IPS-18c (cell line): Measurements from ENCODE around the gene CHRM3.

Source experiments
- H3K4me3 ChIP-seq: 2 replicates; pipeline ENCODE4 v1.7.0; 2013; ENCODE audit warnings: low read depth, mild to moderate bottlenecking, low read length, moderate library complexity; ENCODE audit not compliant: insufficient read depth
- H3K9me3 ChIP-seq: one replicate; pipeline ENCODE4 v1.6.1; 2013; ENCODE audit warnings: mild to moderate bottlenecking, low read length, moderate library complexity; ENCODE audit not compliant: control insufficient read depth, insufficient read depth

CHRM3 gene

DNA sequence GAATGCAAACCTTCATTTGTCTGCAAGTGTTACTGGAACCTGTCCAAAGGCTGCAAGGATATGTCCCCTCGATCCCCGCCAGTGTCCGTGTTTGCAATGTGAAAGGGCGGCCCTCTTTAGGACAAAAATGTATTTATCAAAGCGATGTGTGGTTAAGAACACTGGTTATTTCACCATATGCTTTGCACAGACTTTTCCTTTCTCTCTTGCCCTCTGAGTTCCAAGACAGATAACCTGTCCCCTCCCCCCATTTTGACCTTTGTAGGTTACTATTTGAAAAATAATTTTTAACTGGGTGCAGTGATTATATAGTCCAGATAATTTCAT lies 1.8 kb downstream of the CHRM3 start:
- Histone ChIP-seq H3K9me3 (no peaks in the 10 kb centered on the region), H3K4me3 (peak overlapping the region; percentile 73; the same call in 1 of the 2 replicates)

DNA sequence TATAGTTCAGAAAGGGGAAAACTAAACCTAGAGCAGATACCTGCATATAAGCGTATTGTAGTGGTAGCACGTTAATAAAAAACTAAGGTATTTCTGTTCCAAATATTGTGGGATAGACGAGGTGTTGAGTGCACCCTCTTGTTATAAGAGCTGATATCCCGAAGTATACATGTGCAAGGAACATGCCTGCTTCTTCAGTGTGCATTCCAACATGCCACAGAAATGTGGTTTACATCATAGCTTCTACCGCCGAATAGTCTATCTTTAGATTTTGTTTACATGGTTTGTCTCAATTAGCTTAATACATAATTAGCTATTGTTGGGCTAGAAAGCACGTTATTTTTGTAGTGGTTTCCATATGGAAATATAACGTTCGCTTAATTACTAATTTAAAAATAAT lies 2.2 kb downstream of the CHRM3 start:
- H3K4me3 ChIP-seq = no peak overlapping the region
- H3K9me3 ChIP-seq = no peaks in the 10 kb centered on the region

DNA sequence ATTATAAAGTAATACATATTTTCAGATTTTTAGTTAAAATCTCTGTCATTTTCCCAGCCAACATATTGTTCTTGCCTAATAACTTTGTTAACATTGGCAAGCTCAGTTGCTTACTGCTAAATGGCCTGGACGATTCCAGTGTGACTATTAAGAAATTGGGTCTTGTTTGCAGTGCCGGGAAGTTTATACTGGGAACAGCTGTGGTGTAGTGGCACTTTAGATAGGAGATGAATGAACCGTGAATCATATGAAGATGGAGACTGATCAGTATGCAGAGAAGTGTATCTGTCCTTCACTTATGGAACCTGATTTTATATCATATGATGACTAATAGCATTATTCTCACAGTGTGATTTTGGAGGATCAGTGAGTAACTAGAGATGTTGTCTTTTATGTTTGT lies 3.3 kb downstream of the CHRM3 start:
- no peaks in the 10 kb centered on the region for H3K9me3 ChIP-seq
- no peak overlapping the region for H3K4me3 ChIP-seq

DNA sequence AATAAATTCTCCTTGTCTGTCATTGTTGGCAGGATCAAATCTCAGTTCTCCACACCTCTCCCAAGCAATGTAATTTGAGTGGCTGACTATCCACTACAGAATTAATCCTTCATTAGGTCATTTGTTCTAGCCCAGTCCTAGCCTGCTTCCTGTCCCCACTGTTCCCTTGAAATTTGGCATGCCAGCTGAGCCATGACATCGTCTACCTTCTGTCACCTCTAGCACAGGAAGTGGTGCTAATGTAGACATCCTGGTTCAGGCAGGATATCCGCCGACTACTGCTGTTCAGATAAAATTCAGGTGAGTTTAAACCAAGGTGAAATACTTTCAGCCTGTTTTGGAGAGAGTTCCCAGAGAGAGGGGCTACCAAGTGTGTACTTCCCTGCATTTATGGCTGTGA lies 5.9 kb downstream of the CHRM3 start:
- no peaks in the 10 kb centered on the region for H3K9me3 ChIP-seq
- no peak overlapping the region for H3K4me3 ChIP-seq

DNA sequence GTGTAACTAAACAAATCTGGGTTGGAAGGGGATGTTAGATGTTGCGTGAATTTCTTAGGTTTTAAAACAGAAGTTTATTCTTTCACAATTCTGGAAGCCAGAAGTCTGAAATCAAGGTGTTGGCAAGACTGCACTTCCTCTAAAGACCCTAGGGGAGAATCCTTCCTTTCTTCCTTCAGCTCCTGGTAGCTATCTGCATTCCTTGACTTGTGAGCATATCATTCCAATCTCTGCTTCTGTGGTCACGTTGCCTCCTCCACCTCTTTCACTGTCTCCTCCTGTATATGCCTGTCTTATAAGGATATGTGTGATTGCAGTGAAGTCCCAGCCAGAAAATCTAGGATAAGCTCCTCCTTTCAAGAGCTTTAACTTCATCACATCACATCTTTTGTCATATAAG lies 7.7 kb downstream of the CHRM3 start:
- H3K4me3 ChIP-seq = no peak overlapping the region
- no peaks in the 10 kb centered on the region for H3K9me3 ChIP-seq

DNA sequence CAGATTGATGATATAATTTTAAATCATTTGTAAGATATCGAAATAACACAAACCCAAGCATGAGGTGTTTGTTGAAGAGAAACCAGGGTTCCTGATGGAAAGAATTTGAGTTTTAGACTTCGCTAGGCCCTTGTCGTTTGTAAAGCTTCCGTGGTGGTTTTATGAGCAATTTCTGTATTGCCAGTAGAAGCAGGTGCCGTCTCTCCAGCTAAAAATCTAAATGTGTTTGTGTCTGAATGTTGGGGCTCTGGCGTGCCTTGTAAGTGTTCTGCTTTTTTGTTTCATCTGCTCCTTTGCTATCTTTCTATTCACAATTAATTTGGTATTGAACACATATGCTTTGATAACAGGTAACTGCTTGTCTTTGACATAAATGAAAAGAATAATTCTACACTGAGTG lies 27.5 kb downstream of the CHRM3 start:
- Histone ChIP-seq H3K4me3 (no peak overlapping the region), H3K9me3 (no peaks in the 10 kb centered on the region)

DNA sequence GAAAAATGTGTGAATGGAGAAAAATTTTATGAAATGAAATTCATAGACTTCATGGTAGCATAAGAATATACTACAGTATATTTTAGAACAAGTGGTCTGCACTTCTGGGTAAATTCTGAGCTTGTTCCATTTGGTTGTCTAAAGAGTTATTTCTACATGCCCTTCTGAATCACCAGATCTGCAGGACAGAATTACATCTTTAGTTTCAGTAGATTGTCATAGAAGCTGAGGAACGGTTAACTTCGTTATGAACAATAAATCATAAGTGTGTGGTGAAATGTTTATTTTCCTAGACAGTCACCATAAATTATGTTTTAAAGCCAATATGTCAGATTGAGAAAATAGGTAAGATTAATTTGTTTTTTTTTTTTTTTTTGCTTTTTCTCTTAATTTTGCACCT lies 30.9 kb downstream of the CHRM3 start:
- Histone ChIP-seq H3K4me3 (no peak overlapping the region), H3K9me3 (no peaks in the 10 kb centered on the region)

DNA sequence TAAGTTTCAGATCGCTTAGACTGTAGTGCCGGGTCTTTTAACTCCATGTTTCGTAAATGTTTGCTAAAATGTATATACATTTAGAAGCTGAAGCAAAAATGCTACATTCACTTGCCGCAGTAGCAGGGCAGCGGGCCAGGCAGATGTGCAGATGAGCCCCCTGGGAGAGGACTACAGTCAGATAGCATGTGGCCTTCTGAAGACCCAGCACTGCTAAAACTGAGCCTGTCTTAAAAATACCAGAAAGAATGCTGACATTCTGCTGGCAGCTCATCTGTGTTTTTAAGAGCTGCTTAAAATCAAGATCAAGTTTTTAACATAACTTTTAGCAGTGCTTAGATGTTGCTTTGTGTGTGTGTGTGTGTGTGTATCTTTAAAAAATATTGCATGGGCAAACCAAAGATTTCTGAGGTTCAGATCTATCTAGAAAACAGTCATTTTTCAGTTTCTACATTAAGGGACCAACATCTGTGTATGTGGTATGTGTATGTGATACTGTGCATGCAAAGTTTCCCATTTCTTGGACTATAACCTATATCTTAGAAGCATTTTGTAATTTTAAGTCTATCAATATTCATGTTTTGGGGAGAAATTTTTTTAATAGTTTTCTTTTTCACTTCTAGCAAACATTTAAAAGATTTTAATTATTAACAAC lies 31.7 kb downstream of the CHRM3 start:
- no peaks in the 10 kb centered on the region for H3K9me3 ChIP-seq
- H3K4me3 ChIP-seq = no peak overlapping the region

DNA sequence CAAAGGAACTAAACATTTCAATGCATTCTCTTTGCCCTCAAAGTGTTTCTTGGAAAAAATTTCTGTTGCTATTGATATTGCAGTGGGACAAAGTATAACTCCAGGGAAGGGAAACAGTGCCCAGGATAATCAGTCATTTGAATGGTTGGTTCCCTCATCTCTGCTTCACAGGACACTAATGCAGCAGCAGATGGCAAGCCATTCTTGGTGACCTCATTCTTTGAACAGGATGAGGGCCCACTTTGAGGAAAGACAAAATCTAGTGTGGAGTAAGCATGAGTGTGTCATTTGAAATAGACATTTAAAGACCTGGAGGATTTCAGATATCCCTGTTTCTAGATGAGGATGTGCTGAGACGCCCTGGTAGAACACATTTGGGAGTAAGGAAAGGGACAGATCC lies 32.3 kb downstream of the CHRM3 start:
- H3K4me3 ChIP-seq = no peak overlapping the region
- H3K9me3 ChIP-seq = no peaks in the 10 kb centered on the region

DNA sequence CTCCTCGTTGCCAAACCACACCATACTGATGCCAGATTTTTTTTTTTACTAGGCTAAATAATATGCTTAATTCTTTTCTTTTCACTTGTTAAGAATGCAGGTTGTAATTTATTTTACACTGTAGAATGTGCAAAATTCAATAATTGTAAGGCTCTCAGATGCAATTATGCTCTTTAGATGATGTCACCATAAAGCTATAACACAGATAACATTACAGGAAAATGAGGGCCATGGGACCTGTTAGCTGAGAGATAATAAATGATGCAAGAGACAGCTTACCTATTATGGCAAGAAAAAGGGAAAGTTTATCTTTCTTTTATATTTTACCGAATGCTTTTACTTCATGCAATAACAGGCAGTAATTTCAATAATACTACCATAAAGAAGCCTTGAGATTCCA lies 35.4 kb downstream of the CHRM3 start:
- Histone ChIP-seq H3K9me3 (peaks cover 1% of the 10 kb centered on the region), H3K4me3 (no peak overlapping the region)

DNA sequence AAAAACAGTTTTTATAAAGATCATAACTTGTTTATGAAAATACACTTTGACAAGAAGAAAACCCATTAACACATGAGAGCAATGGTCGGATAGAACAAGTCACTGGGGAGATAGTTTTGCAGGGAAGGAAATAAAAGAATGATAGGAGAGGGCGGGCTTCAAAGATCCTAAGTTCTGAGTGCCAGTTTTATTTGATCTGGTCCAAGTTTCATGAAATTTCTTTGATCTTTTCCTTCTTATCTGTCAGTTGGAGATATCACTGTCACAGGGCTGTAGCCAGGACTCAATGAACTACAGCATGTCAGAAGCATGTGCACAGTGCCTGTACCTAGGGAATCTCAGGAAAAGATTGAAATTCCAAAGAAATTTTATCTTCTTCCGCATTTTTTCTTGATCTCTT lies 36.5 kb downstream of the CHRM3 start:
- no peak overlapping the region for H3K4me3 ChIP-seq
- peaks cover 2% of the 10 kb centered on the region for H3K9me3 ChIP-seq

DNA sequence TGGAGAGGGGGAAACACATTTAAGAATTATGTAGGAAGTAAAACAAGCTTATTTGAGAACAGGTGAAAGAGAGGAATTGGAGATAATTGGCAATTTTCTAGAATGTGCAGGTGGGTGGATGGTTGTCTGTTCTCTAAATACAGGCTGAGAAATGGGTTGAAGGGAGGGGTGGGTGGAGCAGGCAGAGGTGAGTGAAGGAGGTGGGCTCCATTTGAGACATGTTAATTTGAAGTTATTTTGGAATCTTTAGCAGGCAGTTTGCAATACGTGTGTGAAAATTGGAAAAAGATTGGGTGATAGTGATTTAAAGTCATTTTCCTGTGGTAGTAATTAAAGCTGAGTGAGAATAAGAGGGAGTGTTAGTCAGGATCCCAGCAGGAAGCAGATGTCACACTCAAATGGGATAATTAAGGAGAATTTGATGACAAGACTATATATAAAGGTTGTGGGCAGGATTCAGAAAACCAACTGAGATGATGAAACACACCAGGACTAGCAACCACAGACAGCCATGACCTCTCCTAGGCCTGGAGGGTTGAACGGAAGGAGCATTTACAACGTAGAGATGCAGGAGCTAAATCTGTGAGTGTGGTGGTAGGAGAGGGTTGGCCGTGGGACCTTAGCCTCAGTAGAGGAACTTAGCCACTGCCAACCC lies 40.6 kb downstream of the CHRM3 start:
- H3K9me3 ChIP-seq = peaks cover 2% of the 10 kb centered on the region
- no peak overlapping the region for H3K4me3 ChIP-seq

DNA sequence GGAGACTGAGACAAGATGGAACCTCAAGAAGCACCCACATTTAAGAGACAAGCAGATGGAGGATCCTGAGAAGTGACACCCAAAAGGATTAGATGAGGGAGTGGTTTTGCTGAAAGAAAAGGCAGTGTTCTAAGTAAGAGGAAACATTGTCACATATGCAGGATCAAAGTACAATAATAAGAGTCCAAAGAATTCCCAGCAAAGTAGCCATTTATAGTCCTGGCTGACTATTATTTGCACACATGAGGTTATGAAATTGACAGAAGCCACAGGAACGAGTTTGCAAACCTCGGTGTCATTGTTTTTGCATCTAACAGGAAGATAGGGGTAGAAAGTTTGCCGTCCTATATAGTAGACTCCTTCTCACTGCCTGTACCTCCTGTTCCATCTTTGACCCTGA lies 41.3 kb downstream of the CHRM3 start:
- Histone ChIP-seq H3K4me3 (no peak overlapping the region), H3K9me3 (peaks cover 2% of the 10 kb centered on the region)

DNA sequence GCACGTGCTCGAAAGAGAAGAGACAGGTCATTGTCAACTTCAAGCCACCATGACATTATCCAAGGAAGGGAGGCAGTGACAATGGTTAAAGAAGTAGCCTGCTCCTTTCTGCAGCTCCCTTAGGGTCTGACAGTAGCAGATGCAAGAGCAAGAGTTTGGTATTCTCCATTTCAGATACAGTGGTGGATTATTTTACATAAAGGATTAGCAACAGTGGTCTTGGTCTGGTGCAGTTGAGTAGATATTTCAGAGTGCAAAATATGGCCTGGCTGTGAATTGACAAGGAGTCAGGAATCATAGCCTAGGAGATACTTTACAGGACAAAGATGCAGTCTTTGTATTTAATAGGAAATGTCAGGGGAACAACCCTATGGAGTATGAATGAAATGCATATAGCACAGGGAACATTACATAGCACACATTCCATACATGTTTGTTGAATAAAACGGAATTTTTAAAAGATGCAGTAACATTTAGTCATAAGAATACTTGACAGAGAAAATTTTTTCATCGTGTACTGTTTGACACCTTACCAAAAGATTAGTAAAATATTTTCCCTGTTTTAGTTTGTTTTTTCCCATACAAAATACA lies 41.8 kb downstream of the CHRM3 start:
- Histone ChIP-seq H3K9me3 (peaks cover 2% of the 10 kb centered on the region), H3K4me3 (no peak overlapping the region)

DNA sequence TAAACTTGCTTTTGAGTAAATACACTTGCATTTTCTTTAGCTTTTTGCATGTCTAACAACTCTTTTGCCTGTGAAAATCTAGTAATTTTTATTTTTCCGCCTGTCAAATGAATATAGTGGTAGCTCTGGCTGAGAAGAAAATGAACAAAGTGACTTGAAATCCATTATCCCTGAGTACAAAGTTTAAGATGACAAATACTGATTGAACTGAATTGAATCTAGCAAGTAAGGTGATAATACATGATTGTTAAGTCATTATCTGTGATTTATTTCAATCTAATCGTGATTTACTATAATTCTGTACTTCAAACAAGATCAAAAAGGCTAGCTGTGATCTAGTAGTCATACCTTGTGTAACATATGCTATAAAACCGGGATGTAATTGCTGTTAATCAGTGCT lies 42.8 kb downstream of the CHRM3 start:
- Histone ChIP-seq H3K9me3 (peaks cover 2% of the 10 kb centered on the region), H3K4me3 (no peak overlapping the region)

DNA sequence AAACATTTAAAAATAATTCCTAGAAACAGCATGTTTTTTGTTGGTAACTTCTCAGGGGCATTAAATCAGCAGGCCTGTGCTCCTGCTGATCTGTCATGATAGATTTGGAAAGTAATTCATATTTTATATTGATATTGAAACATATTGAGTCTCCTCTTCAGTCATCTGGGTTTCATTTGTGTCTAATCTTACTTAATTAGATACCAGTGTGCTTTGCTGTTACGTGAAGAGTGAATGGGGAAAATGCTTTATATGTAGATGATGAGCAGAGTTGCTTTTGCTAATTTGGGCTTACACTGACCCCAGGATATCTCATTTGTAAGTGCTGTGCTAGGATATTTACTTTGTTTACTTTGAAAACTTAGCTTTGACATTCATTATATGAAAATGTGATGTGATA lies 45.9 kb downstream of the CHRM3 start:
- H3K4me3 ChIP-seq = no peak overlapping the region
- H3K9me3 ChIP-seq = no peaks in the 10 kb centered on the region

DNA sequence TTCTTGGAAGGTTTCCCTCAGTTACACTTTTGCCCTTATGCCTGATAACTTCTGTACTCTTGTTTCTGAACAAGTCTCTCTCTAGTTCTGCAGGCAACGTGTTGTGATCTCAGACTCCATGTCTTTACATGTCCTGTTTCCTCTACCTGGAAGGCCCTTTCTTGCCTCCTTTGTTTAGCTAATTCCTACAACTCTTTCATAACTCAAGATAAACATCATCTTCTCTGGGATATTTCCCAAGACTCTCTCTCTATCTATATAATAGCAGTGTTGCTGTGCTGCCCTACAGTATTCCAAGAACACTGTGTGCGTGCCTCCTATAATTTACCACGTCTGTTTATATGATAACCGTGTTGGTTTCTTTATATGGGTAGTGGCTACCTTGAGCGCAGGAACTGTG lies 47.8 kb downstream of the CHRM3 start:
- Histone ChIP-seq H3K9me3 (no peaks in the 10 kb centered on the region), H3K4me3 (no peak overlapping the region)
